Liver (tissue), 9 donors: ENCODE data around the gene TNK2. TPM values are rescaled to one million over a fixed set of nuclear protein-coding genes. Genes with fewer than 3 reads are reported as not detected.

Source experiments
- DNase-seq: peaks from one replicate; pipeline ENCODE4 v3.0.0-alpha.2; 2017; ENCODE audit warnings: low spot score
- H3K27ac ChIP-seq, 2 donors: one replicate each; pipeline ENCODE4 v1.7.0; 2013; ENCODE audit warnings: inconsistent platforms in 2 of 2, low read length in 2 of 2, control low read depth in 1 of 2, low read depth in 1 of 2, mild to moderate bottlenecking in 1 of 2
- H3K27me3 ChIP-seq, 4 donors: one replicate each; pipeline versions ENCODE4 v1.6.1 to v1.7.0; 2013; ENCODE audit warnings: low read length in 3 of 4, inconsistent platforms in 1 of 4, mild to moderate bottlenecking in 1 of 4, moderate library complexity in 1 of 4; ENCODE audit not compliant: control insufficient read depth in 4 of 4, insufficient read depth in 4 of 4
- H3K36me3 ChIP-seq, 4 donors: one replicate each; pipeline versions ENCODE4 v1.6.1 to v1.7.0; 2013; ENCODE audit warnings: low read length in 3 of 4, mild to moderate bottlenecking in 3 of 4, low read depth in 1 of 4, moderate library complexity in 1 of 4; ENCODE audit not compliant: control insufficient read depth in 4 of 4, insufficient read depth in 3 of 4
- H3K4me1 ChIP-seq, 4 donors: one replicate each; pipeline versions ENCODE4 v1.6.1 to v1.7.0; 2013; ENCODE audit warnings: low read length in 3 of 4, mild to moderate bottlenecking in 3 of 4, moderate library complexity in 1 of 4; ENCODE audit not compliant: control insufficient read depth in 4 of 4, insufficient read depth in 4 of 4
- H3K4me3 ChIP-seq, 3 donors: one replicate each; pipeline versions ENCODE4 v1.6.1 to v1.7.0; 2013; ENCODE audit warnings: low read length in 3 of 3, control low read depth in 1 of 3, low read depth in 1 of 3, mild to moderate bottlenecking in 1 of 3
- H3K9ac ChIP-seq, 2 donors: one replicate each; pipeline ENCODE4 v1.7.0; 2013; ENCODE audit warnings: low read length in 2 of 2, mild to moderate bottlenecking in 2 of 2, moderate library complexity in 2 of 2, control low read depth in 1 of 2, low read depth in 1 of 2
- H3K9me3 ChIP-seq, 4 donors: one replicate each; pipeline versions ENCODE4 v1.6.1 to v1.7.0; 2013; ENCODE audit warnings: low read length in 3 of 4; ENCODE audit not compliant: control insufficient read depth in 4 of 4
- EGR1 ChIP-seq, 2 donors: IDR thresholded peaks; 2 replicates each; pipeline ENCODE4 v1.6.1; 2016 to 2018; ENCODE audit warnings: antibody characterized with exemption in 2 of 2, low read depth in 2 of 2
- FOXA1 ChIP-seq: IDR thresholded peaks from 2 replicates; pipeline ENCODE4 v1.6.1; 2016; ENCODE audit warnings: antibody characterized with exemption
- FOXA2 ChIP-seq: IDR thresholded peaks from 2 replicates; pipeline ENCODE4 v1.6.1; 2016; ENCODE audit warnings: antibody characterized with exemption
- GABPA ChIP-seq, 2 donors: IDR thresholded peaks in 1 of 2; conservative IDR thresholded peaks in 1 of 2; 2 replicates each; pipeline ENCODE4 v1.6.1; 2016; ENCODE audit warnings: antibody characterized with exemption in 2 of 2, mild to moderate bottlenecking in 1 of 2, moderate library complexity in 1 of 2
- HNF4A ChIP-seq, 2 donors: conservative IDR thresholded peaks; 2 replicates each; pipeline ENCODE4 v1.6.1; 2016; ENCODE audit warnings: antibody characterized with exemption in 2 of 2, mild to moderate bottlenecking in 2 of 2
- HNF4G ChIP-seq: IDR thresholded peaks from 2 replicates; pipeline ENCODE4 v1.6.1; 2016; ENCODE audit warnings: antibody characterized with exemption
- JUND ChIP-seq, 2 donors: IDR thresholded peaks; 2 replicates each; pipeline ENCODE4 v1.6.1; 2016; ENCODE audit warnings: antibody characterized with exemption in 2 of 2
- NR2F2 ChIP-seq: IDR thresholded peaks from 2 replicates; pipeline ENCODE4 v1.6.1; 2016; ENCODE audit warnings: antibody characterized with exemption
- RAD21 ChIP-seq, 2 donors: IDR thresholded peaks; 2 replicates each; pipeline ENCODE4 v1.6.1; 2016; ENCODE audit warnings: antibody characterized with exemption in 2 of 2, mild to moderate bottlenecking in 2 of 2
- RXRA ChIP-seq, 2 donors: IDR thresholded peaks; 2 replicates each; pipeline ENCODE4 v1.6.1; 2017 to 2018; ENCODE audit warnings: antibody characterized with exemption in 2 of 2, mild to moderate bottlenecking in 1 of 2
- SP1 ChIP-seq: IDR thresholded peaks from 2 replicates; pipeline ENCODE4 v1.6.1; 2018; ENCODE audit warnings: antibody characterized with exemption, mild to moderate bottlenecking
- TAF1 ChIP-seq: conservative IDR thresholded peaks from 2 replicates; pipeline ENCODE4 v1.6.1; 2016; ENCODE audit warnings: antibody characterized with exemption, mild to moderate bottlenecking
- YY1 ChIP-seq: IDR thresholded peaks from 2 replicates; pipeline ENCODE4 v1.6.1; 2016; ENCODE audit warnings: antibody characterized with exemption, mild to moderate bottlenecking
- WGBS: extraction: QIAGEN DNeasy Blood & Tissue Kit; methylation state at CpG from one replicate; pipeline ENCODE4 v1.1.7; 2013; 5-methylcytosine and 5-hydroxymethylcytosine counted together
- polyA plus RNA-seq, 2 donors: library from polyadenylated mRNA; stranded (reverse) in 1 of 2; unstranded in 1 of 2; fragments of 200-250 nt in 1 of 2; fragments of >200 nt in 1 of 2; fragmentation: Nextera tagmentation in 1 of 2; extraction: Ambion mirVana in 1 of 2; gene quantifications; one replicate each; pipeline versions ENCODE4 v1.2.1 to v1.2.3, GENCODE V29; 2013 to 2015
- total RNA-seq, 2 donors: library from RNA; depleted of rRNA; stranded (reverse); fragments of >200 nt; gene quantifications; one replicate each; pipeline ENCODE4 v1.2.3, GENCODE V29; 2014
- TF ChIP-seq, protein P1 (sequence below): IDR thresholded peaks from 2 replicates; pipeline ENCODE4 v1.6.1; 2016; ENCODE audit warnings: antibody characterized with exemption
- TF ChIP-seq, protein P2 (sequence below): IDR thresholded peaks from 2 replicates; pipeline ENCODE4 v1.6.1; 2016; ENCODE audit warnings: antibody characterized with exemption, mild to moderate bottlenecking
- TF ChIP-seq, protein P3 (sequence below): IDR thresholded peaks from 2 replicates; pipeline ENCODE4 v1.6.1; 2016; ENCODE audit warnings: antibody characterized with exemption
- TF ChIP-seq, protein P4 (sequence below): IDR thresholded peaks from 2 replicates; pipeline ENCODE4 v1.6.1; 2016; ENCODE audit warnings: antibody characterized with exemption
- TF ChIP-seq, protein P5 (sequence below): fragments of 150-350 bp; IDR thresholded peaks from 2 replicates; pipeline ENCODE4 v1.5.1; 2017; ENCODE audit warnings: improper control_type of control experiment, low read depth, low read length; ENCODE audit not compliant: missing input control
- donor health status: healthy.
- donor health status: healthy.
- donor health status: healthy.
- donor health status: healthy.
- donor health status: healthy.

Gene TNK2
- total and polyA plus RNA-seq, 4 donors = 4.0 to 12.2 (median 8.8) TPM

DNA sequence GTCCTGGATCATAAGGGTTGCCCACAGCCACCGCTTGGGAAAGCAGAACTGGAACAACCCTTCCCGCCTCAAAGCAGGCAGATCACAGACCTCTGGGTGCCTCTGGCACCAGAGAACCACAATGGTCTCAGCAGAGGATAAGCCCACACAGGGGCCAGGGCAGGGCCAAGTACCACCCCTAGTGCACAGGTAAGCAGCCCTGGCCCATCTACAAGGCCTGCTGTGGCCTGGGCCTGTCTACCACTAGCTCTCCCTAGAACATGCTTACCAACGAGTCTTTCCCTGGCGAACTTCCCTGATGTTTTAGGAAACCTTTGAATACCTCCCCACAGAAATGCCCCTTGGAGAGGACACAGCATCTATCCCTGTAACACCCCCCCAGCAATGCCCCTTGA, 28.3 kb downstream of the TNK2 start:
- Histone ChIP-seq H3K27ac (no peak overlapping the region), H3K4me1 (no peaks in the 10 kb centered on the region), H3K36me3 (peaks cover 21 to 62% (median 25%) of the 10 kb centered on the region in 4 donors), H3K9ac (no peak overlapping the region), H3K4me3 (no peak overlapping the region), H3K27me3 (no peaks in the 10 kb centered on the region), H3K9me3 (no peaks in the 10 kb centered on the region)
- TF ChIP-seq RAD21 (IDR thresholded peaks at IDR 0.05) = no peak
- TF ChIP-seq, protein P1, sequence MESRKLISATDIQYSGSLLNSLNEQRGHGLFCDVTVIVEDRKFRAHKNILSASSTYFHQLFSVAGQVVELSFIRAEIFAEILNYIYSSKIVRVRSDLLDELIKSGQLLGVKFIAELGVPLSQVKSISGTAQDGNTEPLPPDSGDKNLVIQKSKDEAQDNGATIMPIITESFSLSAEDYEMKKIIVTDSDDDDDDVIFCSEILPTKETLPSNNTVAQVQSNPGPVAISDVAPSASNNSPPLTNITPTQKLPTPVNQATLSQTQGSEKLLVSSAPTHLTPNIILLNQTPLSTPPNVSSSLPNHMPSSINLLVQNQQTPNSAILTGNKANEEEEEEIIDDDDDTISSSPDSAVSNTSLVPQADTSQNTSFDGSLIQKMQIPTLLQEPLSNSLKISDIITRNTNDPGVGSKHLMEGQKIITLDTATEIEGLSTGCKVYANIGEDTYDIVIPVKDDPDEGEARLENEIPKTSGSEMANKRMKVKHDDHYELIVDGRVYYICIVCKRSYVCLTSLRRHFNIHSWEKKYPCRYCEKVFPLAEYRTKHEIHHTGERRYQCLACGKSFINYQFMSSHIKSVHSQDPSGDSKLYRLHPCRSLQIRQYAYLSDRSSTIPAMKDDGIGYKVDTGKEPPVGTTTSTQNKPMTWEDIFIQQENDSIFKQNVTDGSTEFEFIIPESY = no peak
- TF ChIP-seq RXRA (IDR thresholded peaks at IDR 0.05) = no peak
- 95% methylated on average over 4 of the region's 4 CpGs for WGBS
- DNase-seq = no peak

DNA sequence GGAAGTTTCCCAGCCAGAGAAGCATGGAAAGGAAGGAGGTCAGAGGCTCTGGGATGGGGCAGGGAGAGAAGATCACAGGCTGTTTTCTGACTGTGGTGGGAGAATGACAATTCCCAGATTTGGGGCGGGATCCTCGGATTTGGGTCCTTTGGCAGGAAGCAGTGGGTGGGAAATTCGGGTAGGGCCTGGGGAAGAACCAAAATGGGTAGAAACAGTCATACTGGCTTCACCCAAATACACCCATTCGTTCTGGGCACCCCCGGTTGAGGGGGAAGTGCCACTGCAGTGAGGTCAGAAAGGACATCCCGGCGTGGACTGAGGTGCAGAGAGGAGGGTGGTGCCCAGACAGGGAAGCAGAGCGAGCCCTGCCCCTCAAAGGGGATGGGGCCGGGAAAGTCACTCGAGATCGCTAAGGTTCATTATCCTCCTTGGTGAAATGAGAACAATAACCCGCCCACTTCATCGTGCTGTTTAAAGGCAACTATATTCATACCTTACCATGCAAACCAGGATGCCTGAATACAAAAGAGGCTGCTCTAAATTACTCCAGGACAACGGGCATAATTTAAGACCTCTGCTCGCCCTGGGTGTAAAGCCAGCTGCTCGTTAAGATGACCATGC, 28.8 kb downstream of the TNK2 start:
- no peak for DNase-seq
- WGBS = 91% methylated on average over 16 of the region's 16 CpGs
- no peak overlapping the region for H3K9ac ChIP-seq
- H3K4me1 ChIP-seq = no peaks in the 10 kb centered on the region
- no peak overlapping the region for H3K27ac ChIP-seq
- H3K9me3 ChIP-seq = no peaks in the 10 kb centered on the region
- peaks cover 21 to 60% (median 25%) of the 10 kb centered on the region in 4 donors for H3K36me3 ChIP-seq
- no peak overlapping the region for H3K4me3 ChIP-seq
- TF ChIP-seq TAF1 (no peak), SP1 (no peak), RAD21 (IDR thresholded peaks at IDR 0.05) (no peak), NR2F2 (no peak), HNF4G (no peak), GABPA (IDR thresholded peaks at IDR 0.05 in 1 of 2, conservative IDR thresholded peaks at IDR 0.05 in 1 of 2) (no peak), EGR1 (IDR thresholded peaks at IDR 0.05; ENCODE audit: low read depth in 2 of 2) (no peak), YY1 (no peak), RXRA (IDR thresholded peaks at IDR 0.05) (no peak), HNF4A (conservative IDR thresholded peaks at IDR 0.05) (no peak), FOXA2 (no peak), FOXA1 (no peak), JUND (IDR thresholded peaks at IDR 0.05) (no peak)
- TF ChIP-seq, protein P2, sequence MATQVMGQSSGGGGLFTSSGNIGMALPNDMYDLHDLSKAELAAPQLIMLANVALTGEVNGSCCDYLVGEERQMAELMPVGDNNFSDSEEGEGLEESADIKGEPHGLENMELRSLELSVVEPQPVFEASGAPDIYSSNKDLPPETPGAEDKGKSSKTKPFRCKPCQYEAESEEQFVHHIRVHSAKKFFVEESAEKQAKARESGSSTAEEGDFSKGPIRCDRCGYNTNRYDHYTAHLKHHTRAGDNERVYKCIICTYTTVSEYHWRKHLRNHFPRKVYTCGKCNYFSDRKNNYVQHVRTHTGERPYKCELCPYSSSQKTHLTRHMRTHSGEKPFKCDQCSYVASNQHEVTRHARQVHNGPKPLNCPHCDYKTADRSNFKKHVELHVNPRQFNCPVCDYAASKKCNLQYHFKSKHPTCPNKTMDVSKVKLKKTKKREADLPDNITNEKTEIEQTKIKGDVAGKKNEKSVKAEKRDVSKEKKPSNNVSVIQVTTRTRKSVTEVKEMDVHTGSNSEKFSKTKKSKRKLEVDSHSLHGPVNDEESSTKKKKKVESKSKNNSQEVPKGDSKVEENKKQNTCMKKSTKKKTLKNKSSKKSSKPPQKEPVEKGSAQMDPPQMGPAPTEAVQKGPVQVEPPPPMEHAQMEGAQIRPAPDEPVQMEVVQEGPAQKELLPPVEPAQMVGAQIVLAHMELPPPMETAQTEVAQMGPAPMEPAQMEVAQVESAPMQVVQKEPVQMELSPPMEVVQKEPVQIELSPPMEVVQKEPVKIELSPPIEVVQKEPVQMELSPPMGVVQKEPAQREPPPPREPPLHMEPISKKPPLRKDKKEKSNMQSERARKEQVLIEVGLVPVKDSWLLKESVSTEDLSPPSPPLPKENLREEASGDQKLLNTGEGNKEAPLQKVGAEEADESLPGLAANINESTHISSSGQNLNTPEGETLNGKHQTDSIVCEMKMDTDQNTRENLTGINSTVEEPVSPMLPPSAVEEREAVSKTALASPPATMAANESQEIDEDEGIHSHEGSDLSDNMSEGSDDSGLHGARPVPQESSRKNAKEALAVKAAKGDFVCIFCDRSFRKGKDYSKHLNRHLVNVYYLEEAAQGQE = no peak
- TF ChIP-seq, protein P3, sequence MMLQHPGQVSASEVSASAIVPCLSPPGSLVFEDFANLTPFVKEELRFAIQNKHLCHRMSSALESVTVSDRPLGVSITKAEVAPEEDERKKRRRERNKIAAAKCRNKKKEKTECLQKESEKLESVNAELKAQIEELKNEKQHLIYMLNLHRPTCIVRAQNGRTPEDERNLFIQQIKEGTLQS = no peak
- TF ChIP-seq, protein P1 = no peak
- TF ChIP-seq, protein P4, sequence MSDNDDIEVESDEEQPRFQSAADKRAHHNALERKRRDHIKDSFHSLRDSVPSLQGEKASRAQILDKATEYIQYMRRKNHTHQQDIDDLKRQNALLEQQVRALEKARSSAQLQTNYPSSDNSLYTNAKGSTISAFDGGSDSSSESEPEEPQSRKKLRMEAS = no peak
- TF ChIP-seq, protein P5, sequence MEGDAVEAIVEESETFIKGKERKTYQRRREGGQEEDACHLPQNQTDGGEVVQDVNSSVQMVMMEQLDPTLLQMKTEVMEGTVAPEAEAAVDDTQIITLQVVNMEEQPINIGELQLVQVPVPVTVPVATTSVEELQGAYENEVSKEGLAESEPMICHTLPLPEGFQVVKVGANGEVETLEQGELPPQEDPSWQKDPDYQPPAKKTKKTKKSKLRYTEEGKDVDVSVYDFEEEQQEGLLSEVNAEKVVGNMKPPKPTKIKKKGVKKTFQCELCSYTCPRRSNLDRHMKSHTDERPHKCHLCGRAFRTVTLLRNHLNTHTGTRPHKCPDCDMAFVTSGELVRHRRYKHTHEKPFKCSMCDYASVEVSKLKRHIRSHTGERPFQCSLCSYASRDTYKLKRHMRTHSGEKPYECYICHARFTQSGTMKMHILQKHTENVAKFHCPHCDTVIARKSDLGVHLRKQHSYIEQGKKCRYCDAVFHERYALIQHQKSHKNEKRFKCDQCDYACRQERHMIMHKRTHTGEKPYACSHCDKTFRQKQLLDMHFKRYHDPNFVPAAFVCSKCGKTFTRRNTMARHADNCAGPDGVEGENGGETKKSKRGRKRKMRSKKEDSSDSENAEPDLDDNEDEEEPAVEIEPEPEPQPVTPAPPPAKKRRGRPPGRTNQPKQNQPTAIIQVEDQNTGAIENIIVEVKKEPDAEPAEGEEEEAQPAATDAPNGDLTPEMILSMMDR = no peak
- H3K27me3 ChIP-seq = no peaks in the 10 kb centered on the region
